Cardiac fibroblast (primary cell): Measurements from ENCODE around the gene ZFP57.

ENCODE experiments used
- DNase-seq, 2 donors: peaks; one replicate each; pipeline versions ENCODE4 v3.0.0 to v3.0.0-alpha.2; 2010; ENCODE audit warnings: low read depth in 2 of 2
- H3K4me3 ChIP-seq, 2 donors: replicated peaks in 1 of 2; 1 replicate in 1 of 2; 2 replicates in 1 of 2; pipeline ENCODE4 v1.5.1; 2011; ENCODE audit warnings: low read depth in 2 of 2, low read length in 2 of 2, mild to moderate bottlenecking in 2 of 2, moderate library complexity in 1 of 2
- CTCF ChIP-seq: IDR thresholded peaks from one replicate; pipeline ENCODE4 v1.5.1; 2011; ENCODE audit warnings: low read depth, mild to moderate bottlenecking, low read length, inconsistent platforms

Gene ZFP57

GRCh38 chr6:29696147-29697125 lies 15.5 kb upstream of the ZFP57 start:
- H3K4me3 ChIP-seq: no peak overlapping the region
- TF ChIP-seq CTCF: peak; percentile 73
- peak; percentile 16 to 42 for DNase-seq

GRCh38 chr6:29694637-29695036 lies 13.7 kb upstream of the ZFP57 start:
- no peak for DNase-seq
- no peak for TF ChIP-seq CTCF
- no peak overlapping the region for H3K4me3 ChIP-seq

GRCh38 chr6:29685718-29686326 lies 4.9 kb upstream of the ZFP57 start:
- TF ChIP-seq CTCF: peak; percentile 26
- H3K4me3 ChIP-seq: no peak overlapping the region
- peak in 1 of 2 donors; percentile 13 for DNase-seq

GRCh38 chr6:29681811-29682210 lies 859 bp upstream of the ZFP57 start:
- H3K4me3 ChIP-seq: no peak overlapping the region
- TF ChIP-seq CTCF: no peak
- no peak for DNase-seq

- no peak for TF ChIP-seq CTCF
- H3K4me3 ChIP-seq: peak overlapping the region in 1 of 2 donors; percentile 36
- no peak for DNase-seq
Measured at GRCh38 chr6:29680416-29680815, 536 bp downstream of the ZFP57 start.

- H3K4me3 ChIP-seq: no peak overlapping the region
Measured at GRCh38 chr6:29679962-29680361, 990 bp downstream of the ZFP57 start.

More at GRCh38 chr6:29679962-29680361, 990 bp downstream of the ZFP57 start:
- DNase-seq: no peak
- TF ChIP-seq CTCF: no peak
